GM12878 (cell line): ENCODE measurements around the gene YPEL2. TPM values are rescaled to one million over a fixed set of nuclear protein-coding genes. Genes with fewer than 3 reads are reported as not detected.

Source experiments
- ATAC-seq: fragments of 200-7000 bp; cut with Tn5 transposase; 3 replicates; pipeline ENCODE4 v1.9.1; 2020; ENCODE audit warnings: mild to moderate bottlenecking, moderate library complexity
- BruUV-seq: library from RNA; stranded (reverse); fragments of 400-500 nt; replicated peaks from 2 replicates; lab custom pipeline; 2021; lab: Mats Ljungman, UMichigan
- CTCF ChIA-PET: fragments of 300-600 bp; sonication (Branson Sonifier 250); formaldehyde crosslinking; extraction: SDS; loops from one replicate; lab custom pipeline; 2021; ENCODE audit warnings: inconsistent platforms; lab: Yijun Ruan, JAX
- POLR2A ChIA-PET: fragments of 350-600 bp; formaldehyde crosslinking; extraction: SDS; loops from one replicate; lab custom pipeline; 2021; ENCODE audit warnings: inconsistent platforms; lab: Charles Lee
- RAD21 ChIA-PET: fragments of 300-600 bp; sonication (Branson Sonifier 250); formaldehyde crosslinking; loops from one replicate; lab custom pipeline; 2023; ENCODE audit warnings: antibody characterized with exemption; ENCODE audit not compliant: unreplicated experiment; lab: Charles Lee
- SMC1A ChIA-PET: fragments of 300-600 bp; sonication (Branson Sonifier 250); formaldehyde crosslinking; loops from one replicate; lab custom pipeline; 2023; ENCODE audit not compliant: unreplicated experiment, uncharacterized antibody; lab: Charles Lee
- DNase-seq: peaks from one replicate; pipeline ENCODE4 v3.0.0-alpha.2; 2011; ENCODE audit warnings: low read depth, low spot score
- FAIRE-seq: peaks from 3 replicates; lab custom pipeline; 2011; peaks lifted over from hg19 to GRCh38; lab: Jason Lieb, UNC
- H2AFZ ChIP-seq: 2 replicates; pipeline ENCODE4 v1.6.0; 2011; ENCODE audit warnings: low read depth, low read length, control low read depth; ENCODE audit not compliant: control insufficient read depth
- H3K27ac ChIP-seq: 2 replicates; pipeline ENCODE4 v1.5.1; 2011; ENCODE audit warnings: control low read depth; ENCODE audit not compliant: control insufficient read depth, insufficient read depth
- H3K27me3 ChIP-seq, 2 experiments: replicated peaks in 1 of 2; 2 replicates each; pipeline versions ENCODE4 v1.6.0 to v1.6.1; 2011; ENCODE audit warnings: low read length in 1 of 2; ENCODE audit not compliant: control insufficient read depth in 2 of 2, insufficient read depth in 2 of 2
- H3K36me3 ChIP-seq, 2 experiments: 2 replicates each; pipeline ENCODE4 v1.5.1; 2011; ENCODE audit warnings: low read length in 1 of 2; ENCODE audit not compliant: control insufficient read depth in 2 of 2, insufficient read depth in 2 of 2
- H3K4me1 ChIP-seq: 2 replicates; pipeline ENCODE4 v1.6.1; 2011; ENCODE audit warnings: mild to moderate bottlenecking, low read length, moderate library complexity, mixed read lengths; ENCODE audit not compliant: control insufficient read depth, insufficient read depth
- H3K4me2 ChIP-seq: 2 replicates; pipeline ENCODE4 v1.6.0; 2011; ENCODE audit warnings: control low read depth; ENCODE audit not compliant: control insufficient read depth, insufficient read depth
- H3K4me3 ChIP-seq: fragments of 200-600 bp; sonication (generic); 2 replicates; pipeline ENCODE4 v1.5.1; 2016
- H3K79me2 ChIP-seq: 2 replicates; pipeline ENCODE4 v1.6.0; 2011; ENCODE audit warnings: low read length; ENCODE audit not compliant: control insufficient read depth, insufficient read depth
- H3K9ac ChIP-seq: 2 replicates; pipeline ENCODE4 v1.8.0; 2011; ENCODE audit warnings: low read length, control low read depth, mixed read lengths; ENCODE audit not compliant: control insufficient read depth, insufficient read depth
- H3K9me3 ChIP-seq: replicated peaks from 3 replicates; pipeline ENCODE4 v1.5.1; 2011; ENCODE audit warnings: mild to moderate bottlenecking, low read length; ENCODE audit not compliant: control insufficient read depth, insufficient read depth
- H4K20me1 ChIP-seq: 2 replicates; pipeline ENCODE4 v1.6.0; 2011; ENCODE audit not compliant: control insufficient read depth, insufficient read depth
- CHD2 ChIP-seq: IDR thresholded peaks from 2 replicates; pipeline ENCODE4 v1.6.1; 2011; ENCODE audit warnings: low read depth, low read length, improper control_type of control experiment, borderline replicate concordance
- NR2C2 ChIP-seq: IDR thresholded peaks from 2 replicates; pipeline ENCODE4 v1.6.1; 2011; ENCODE audit warnings: borderline replicate concordance, low read depth; ENCODE audit not compliant: control insufficient read depth, insufficient read length
- ZBTB11 ChIP-seq: fragments of 450-650 bp; formaldehyde crosslinking; IDR thresholded peaks from 2 replicates; pipeline ENCODE4 v1.5.0; 2022; ENCODE audit warnings: mild to moderate bottlenecking, missing genetic modification characterization
- WGBS: methylation state at CpG from one replicate; pipeline ENCODE4 v1.1.6; 2016; ENCODE audit warnings: low lambda C conversion rate; ENCODE audit not compliant: insufficient replicate concordance, insufficient coverage; ENCODE audit errors: missing lambda C conversion rate; 5-methylcytosine and 5-hydroxymethylcytosine counted together
- in situ Hi-C: fragments of 300-500 bp; cut with MboI; formaldehyde crosslinking; loops from 9 replicates; pipeline ENCODE4 v1.14.3; 2018; ENCODE audit warnings: mixed read lengths
- intact Hi-C: fragments of 100-400 bp; cut with micrococcal nuclease; formaldehyde crosslinking; loops from one replicate; pipeline ENCODE4 v1.14.2; 2022; ENCODE audit not compliant: unreplicated experiment
- polyA plus RNA-seq, 11 experiments: library from polyadenylated mRNA; depleted of rRNA in 4 of 11; unstranded in 6 of 11; stranded (reverse) in 5 of 11; fragments of >200 nt; fragmentation: Nextera tagmentation in 4 of 11; fragmentation: Illumina TruSeq in 1 of 11; extraction: Ambion mirVana in 4 of 11; extraction: Trizol in 1 of 11; gene quantifications; 1 replicate in 1 of 11; 2 replicates in 10 of 11; pipeline versions ENCODE4 v1.2.1 to v1.2.3, GENCODE V29; 2011 to 2016; ENCODE audit warnings: inconsistent platforms in 2 of 11, missing spikeins in 2 of 11, low read depth in 1 of 11
- total RNA-seq, 4 experiments: library from RNA; depleted of rRNA in 3 of 4; stranded (reverse); fragments of >200 nt in 3 of 4; fragmentation: Illumina TruSeq in 1 of 4; extraction: Trizol in 1 of 4; gene quantifications; 2 replicates each; pipeline versions ENCODE4 v1.2.1 to v1.2.3, GENCODE V29; 2013 to 2021

Gene YPEL2
- total and polyA plus RNA-seq, 10 of the 15 experiments (the other 5 are each of a cell fraction or from before 2014, with no cell fraction given), result 0.11 to 8.1 (median 0.48) TPM

GRCh38 chr17:59327121-59327980, 4.1 kb upstream of the YPEL2 start:
- H3K27me3 ChIP-seq, result no peaks in the 10 kb centered on the region
- TF ChIP-seq NR2C2, result no peak
- no peak for TF ChIP-seq ZBTB11 (CRISPR knock-in tag)
- no peak for TF ChIP-seq CHD2
- H3K4me1 ChIP-seq, result peaks cover 11% of the 10 kb centered on the region
- RAD21 ChIA-PET, result interaction anchor here (0.9 to 6.0 kb wide), 2 partner anchors 38 to 112 kb away, joined by 4 to 126 read pairs; no protein-coding TSS in a partner anchor
- DNase-seq (no peak), ATAC-seq (no peak), FAIRE-seq (no peak)
- POLR2A ChIA-PET, result interaction anchor here (0.6 to 0.7 kb wide), 3 partner anchors 50 to 1716 kb away, joined by 3 to 5 read pairs (median 3); no protein-coding TSS in a partner anchor
- SMC1A ChIA-PET, result interaction anchor here (1.6 to 4.0 kb wide), 3 partner anchors 15 to 113 kb away, joined by 4 to 100 read pairs (median 26); no protein-coding TSS in a partner anchor
- H3K9me3 ChIP-seq, result no peaks in the 10 kb centered on the region
- H2AFZ ChIP-seq, result no peak overlapping the region
- CTCF ChIA-PET, result interaction anchor here (1.2 to 6.5 kb wide), 4 partner anchors 11 to 112 kb away, joined by 4 to 221 read pairs (median 74); no protein-coding TSS in a partner anchor
- H3K36me3 ChIP-seq, result no peaks in the 10 kb centered on the region
- H4K20me1 ChIP-seq, result no peaks in the 10 kb centered on the region
- no peak overlapping the region for H3K4me3 ChIP-seq
- no peak overlapping the region for H3K9ac ChIP-seq
- H3K4me2 ChIP-seq, result no peak overlapping the region
- H3K79me2 ChIP-seq, result no peaks in the 10 kb centered on the region; the same call in 1 of the 2 replicates
- no TSS peak for BruUV-seq
- in situ Hi-C loops (no loop called here), intact Hi-C loops (no loop called here)
- no peak overlapping the region for H3K27ac ChIP-seq
- 24% methylated on average over 5 of the region's 5 CpGs for WGBS
